SK-N-SH treated with all-trans-retinoic acid at 6 μM for 48 hours (cell line): ENCODE results near the gene LRRC10B.

Source experiments
- ARNTL ChIP-seq: fragments of 450-650 bp; formaldehyde crosslinking; IDR thresholded peaks from 2 replicates; pipeline ENCODE4 v1.5.0; 2020; ENCODE audit warnings: low read depth, mild to moderate bottlenecking, moderate library complexity, borderline replicate concordance
- BACH2 ChIP-seq: fragments of 250-450 bp; sonication (Bioruptor Pico); IDR thresholded peaks from 2 replicates; pipeline ENCODE4 v1.9.0; 2021; ENCODE audit warnings: mild to moderate bottlenecking, borderline replicate concordance
- CSRNP3 ChIP-seq: fragments of 250-450 bp; sonication (Bioruptor Pico); IDR thresholded peaks from 2 replicates; pipeline ENCODE4 v1.5.1; 2021; ENCODE audit warnings: mild to moderate bottlenecking, moderate library complexity
- ISL1 ChIP-seq: fragments of 250-450 bp; sonication (Bioruptor Pico); IDR thresholded peaks from 2 replicates; pipeline ENCODE4 v2.1.2; 2022; ENCODE audit warnings: mild to moderate bottlenecking, moderate library complexity
- PATZ1 ChIP-seq: fragments of 250-450 bp; sonication (Bioruptor Pico); IDR thresholded peaks from 2 replicates; pipeline ENCODE4 v1.8.0; 2020; ENCODE audit warnings: mild to moderate bottlenecking, moderate library complexity, borderline replicate concordance
- POU6F1 ChIP-seq: fragments of 250-450 bp; sonication (Bioruptor Pico); IDR thresholded peaks from 2 replicates; pipeline ENCODE4 v1.8.0; 2021; ENCODE audit warnings: low read depth, mild to moderate bottlenecking, moderate library complexity, borderline replicate concordance
- PPARA ChIP-seq: fragments of 250-450 bp; sonication (Bioruptor Pico); IDR thresholded peaks from 2 replicates; pipeline ENCODE4 v1.5.0; 2020; ENCODE audit warnings: mild to moderate bottlenecking, borderline replicate concordance
- RARB ChIP-seq: fragments of 250-450 bp; sonication (Bioruptor Pico); IDR thresholded peaks from 2 replicates; pipeline ENCODE4 v1.8.0; 2021; ENCODE audit warnings: mild to moderate bottlenecking, moderate library complexity
- TCF4 ChIP-seq: fragments of 250-450 bp; sonication (Bioruptor Pico); IDR thresholded peaks from 2 replicates; pipeline ENCODE4 v1.8.0; 2021; ENCODE audit warnings: mild to moderate bottlenecking, moderate library complexity, borderline replicate concordance
- ZFP3 ChIP-seq: fragments of 250-450 bp; sonication (Bioruptor Pico); IDR thresholded peaks from 2 replicates; pipeline ENCODE4 v1.5.0; 2020; ENCODE audit warnings: mild to moderate bottlenecking, moderate library complexity
- ZFP30 ChIP-seq: fragments of 450-650 bp; formaldehyde crosslinking; IDR thresholded peaks from 2 replicates; pipeline ENCODE4 v1.5.0; 2022; ENCODE audit warnings: mild to moderate bottlenecking, moderate library complexity
- ZNF70 ChIP-seq: fragments of 450-650 bp; formaldehyde crosslinking; IDR thresholded peaks from 2 replicates; pipeline ENCODE4 v1.5.0; 2020; ENCODE audit warnings: mild to moderate bottlenecking, moderate library complexity

- TF ChIP-seq ARNTL (CRISPR knock-in tag) = no peak
- TF ChIP-seq RARB (CRISPR knock-in tag) = no peak
- no peak for TF ChIP-seq TCF4 (CRISPR knock-in tag)
- no peak for TF ChIP-seq ZNF70 (CRISPR knock-in tag)
- no peak for TF ChIP-seq PATZ1 (CRISPR knock-in tag)
- no peak for TF ChIP-seq ZFP3 (CRISPR knock-in tag)
- no peak for TF ChIP-seq PPARA
- TF ChIP-seq POU6F1 (CRISPR knock-in tag) = no peak
- no peak for TF ChIP-seq ZFP30
- no peak for TF ChIP-seq BACH2 (CRISPR knock-in tag)
- TF ChIP-seq CSRNP3 (CRISPR knock-in tag) = no peak
- TF ChIP-seq ISL1 = no peak
Observed at GRCh38 chr11:61484541-61484940, 24.0 kb upstream of the LRRC10B start.
